Erythroblast (primary cell): ENCODE data around the gene INSYN2B.

Experiments
- DNase-seq, 2 experiments: peaks; one replicate each; lab custom pipeline; 2025; lab: John Stamatoyannopoulos, UW
- GATA1 ChIP-seq: IDR thresholded peaks from 2 replicates; pipeline ENCODE4 v1.6.1; 2011; ENCODE audit warnings: low read depth, mild to moderate bottlenecking, control low read depth, low read length, moderate library complexity
- POLR2A ChIP-seq: IDR thresholded peaks from 2 replicates; pipeline ENCODE4 v1.6.1; 2011; ENCODE audit warnings: mild to moderate bottlenecking, low read length

Gene INSYN2B

GRCh38 chr5:169980418-169981053 lies at the start of gene INSYN2B:
Gene INSYN2B, minus strand, starts transcription at chr5:169980495. Its CDS starts 96,597 bp downstream, at chr5:169883898.
- TF ChIP-seq GATA1 (no peak), POLR2A (no peak)
- DNase-seq = peak; percentile 45 to 46

GRCh38 chr5:170028124-170028523 lies 47.8 kb upstream of the INSYN2B start:
- TF ChIP-seq POLR2A = no peak
- no peak for TF ChIP-seq GATA1

GRCh38 chr5:170025853-170026252 lies 45.6 kb upstream of the INSYN2B start:
- no peak for DNase-seq
- TF ChIP-seq POLR2A = no peak
- no peak for TF ChIP-seq GATA1

More at GRCh38 chr5:170028124-170028523, 47.8 kb upstream of the INSYN2B start:
- no peak for DNase-seq

GRCh38 chr5:170021506-170021905 lies 41.2 kb upstream of the INSYN2B start:
- DNase-seq = no peak
- TF ChIP-seq GATA1 = no peak
- no peak for TF ChIP-seq POLR2A

- no peak for DNase-seq
- TF ChIP-seq GATA1 (no peak), POLR2A (no peak)
These were observed 40.1 kb upstream of the INSYN2B start for GRCh38 chr5:170020423-170020822.

- DNase-seq = no peak
- TF ChIP-seq POLR2A (no peak), GATA1 (no peak)
These were observed 32.3 kb upstream of the INSYN2B start for GRCh38 chr5:170012622-170013021.

- no peak for DNase-seq
- TF ChIP-seq GATA1 (no peak), POLR2A (no peak)
These were observed 31.5 kb upstream of the INSYN2B start for GRCh38 chr5:170011751-170012150.

- TF ChIP-seq GATA1 = no peak
- TF ChIP-seq POLR2A = no peak
- no peak for DNase-seq
These were observed 30.3 kb upstream of the INSYN2B start for GRCh38 chr5:170010595-170010994.

- DNase-seq = no peak
- TF ChIP-seq GATA1 (no peak), POLR2A (no peak)
These were observed 28.1 kb upstream of the INSYN2B start for GRCh38 chr5:170008376-170008775.

GRCh38 chr5:170006021-170006420 lies 25.7 kb upstream of the INSYN2B start:
- no peak for TF ChIP-seq GATA1
- no peak for TF ChIP-seq POLR2A
- no peak for DNase-seq

- no peak for TF ChIP-seq POLR2A
- TF ChIP-seq GATA1 = no peak
- DNase-seq = no peak
These were observed 19.9 kb upstream of the INSYN2B start for GRCh38 chr5:170000155-170000554.

- TF ChIP-seq POLR2A (no peak), GATA1 (no peak)
- no peak for DNase-seq
These were observed 19.3 kb upstream of the INSYN2B start for GRCh38 chr5:169999621-170000020.

GRCh38 chr5:169997798-169998197 lies 17.5 kb upstream of the INSYN2B start:
- DNase-seq = no peak
- TF ChIP-seq POLR2A (no peak), GATA1 (no peak)

GRCh38 chr5:169993485-169993790 lies 13.1 kb upstream of the INSYN2B start:
- no peak for TF ChIP-seq GATA1
- TF ChIP-seq POLR2A = no peak
- no peak for DNase-seq
